Amniotic epithelial cell (primary cell): ENCODE data around the gene TEF.
"Not testable (repeated sequence)": the region's sequence is repeated elsewhere in the genome, so short reads cannot be mapped to it uniquely, and the experiment has no call there.

Experiments
- DNase-seq: peaks from one replicate; pipeline ENCODE4 v3.0.0-alpha.2; 2010; ENCODE audit warnings: low read depth

Gene TEF

DNA sequence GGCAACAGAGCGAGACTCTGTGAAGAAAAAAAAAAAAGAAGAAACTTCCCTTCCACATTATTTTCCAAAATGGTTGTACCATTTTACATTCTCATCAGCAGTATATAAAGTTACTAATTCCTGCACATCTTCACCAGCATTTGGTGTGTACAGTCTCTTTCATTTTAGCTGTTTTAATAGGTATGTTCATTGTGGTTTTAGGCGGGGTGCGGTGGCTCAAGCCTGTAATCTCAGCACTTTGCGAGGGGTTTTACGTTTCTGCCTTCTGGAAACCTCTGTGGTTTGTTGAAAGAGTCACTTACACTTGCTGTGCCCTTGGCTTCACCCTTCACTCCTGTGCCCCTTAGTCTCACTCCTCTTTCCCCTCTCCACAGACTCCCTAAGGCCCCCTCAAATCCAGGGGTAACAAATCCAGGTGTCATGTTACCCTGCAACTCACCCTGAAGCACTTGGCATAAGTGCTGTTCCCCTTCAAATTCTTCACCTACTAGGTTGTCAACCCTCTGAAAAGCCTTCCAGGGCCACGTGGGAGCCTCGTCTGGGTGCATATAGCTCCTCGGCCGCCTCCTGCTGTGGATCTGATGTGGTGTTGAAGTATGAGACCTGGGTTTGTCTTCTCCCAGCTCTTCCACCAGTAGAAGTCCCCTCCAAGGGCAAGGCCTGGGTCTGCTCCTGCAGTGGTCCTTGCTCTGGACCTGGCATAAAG lies 44.1 kb downstream of the TEF start:
- DNase-seq, result no peak

DNA sequence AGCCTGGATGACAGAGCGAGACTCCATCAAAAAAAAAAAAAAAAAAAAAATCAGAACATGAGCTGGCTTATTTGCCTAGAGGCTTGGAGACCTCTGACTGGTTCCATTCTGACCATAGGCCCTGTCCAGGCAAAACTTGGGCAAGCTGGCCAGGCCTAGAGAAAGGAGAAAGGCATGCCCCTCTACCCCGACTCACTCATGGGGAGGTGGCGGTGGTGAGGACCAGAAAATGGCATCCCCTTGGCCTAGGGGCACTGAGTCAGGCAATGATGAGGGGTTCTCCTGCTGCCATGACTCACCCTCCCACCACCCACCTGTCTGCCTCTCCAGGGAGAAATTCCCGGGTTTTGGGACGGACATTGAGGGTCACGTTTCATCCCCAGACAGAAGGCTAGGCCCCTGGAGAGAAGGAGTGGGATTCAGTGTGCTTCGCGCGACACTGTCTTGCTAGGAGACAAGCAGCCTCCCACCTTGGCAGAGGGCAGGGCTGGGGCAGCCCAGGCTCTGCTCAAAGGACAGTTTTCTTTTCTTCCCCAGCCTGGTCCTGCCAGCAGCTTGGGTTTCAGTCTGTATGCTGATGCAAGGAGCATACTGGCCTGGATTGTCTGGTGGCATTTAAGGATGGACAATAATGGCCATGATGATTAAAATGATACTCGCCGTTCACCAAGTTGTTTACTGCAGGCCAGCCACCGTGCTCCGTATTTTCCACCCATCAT lies 47.6 kb downstream of the TEF start:
- no peak for DNase-seq

DNA sequence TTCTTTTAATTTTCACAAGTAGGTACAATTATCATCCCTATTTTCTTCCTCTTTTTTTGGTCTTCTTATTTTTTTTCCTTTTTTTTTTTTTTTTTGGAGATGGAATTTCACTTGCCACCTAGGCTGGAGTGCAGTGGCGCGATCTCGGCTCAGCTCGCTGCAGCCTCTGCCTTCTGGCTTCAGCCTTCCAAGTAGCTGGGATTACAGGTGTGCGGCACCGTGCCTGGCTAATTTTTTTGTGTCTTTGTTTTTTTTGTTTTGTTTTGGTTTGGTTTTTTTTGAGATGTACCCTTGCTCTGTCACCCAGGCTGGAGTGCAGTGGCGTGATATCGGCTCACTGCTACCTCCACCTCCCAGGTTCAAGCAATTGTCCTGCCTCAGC lies 48.2 kb downstream of the TEF start:
- DNase-seq, result no peak

DNA sequence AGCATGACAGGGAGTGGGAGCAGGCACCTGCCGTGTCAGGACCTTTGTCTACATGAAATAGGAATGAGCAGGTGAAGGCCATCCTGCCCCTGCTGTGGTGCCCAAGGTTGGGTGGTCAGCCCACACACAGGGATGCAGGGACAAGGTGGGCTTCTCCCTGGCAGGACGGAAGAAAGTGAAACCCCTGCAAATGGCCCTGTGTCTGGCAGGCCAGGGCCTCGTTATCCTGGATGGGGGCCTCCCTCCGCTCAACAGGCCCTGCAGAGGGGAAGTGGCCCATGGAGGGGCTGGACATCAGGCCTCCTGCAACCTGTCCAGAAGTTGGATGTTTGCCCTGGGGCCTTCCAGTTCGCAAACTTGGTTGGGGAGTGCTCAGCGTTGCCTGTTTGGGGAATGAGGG lies 49.9 kb downstream of the TEF start:
- no peak for DNase-seq

DNA sequence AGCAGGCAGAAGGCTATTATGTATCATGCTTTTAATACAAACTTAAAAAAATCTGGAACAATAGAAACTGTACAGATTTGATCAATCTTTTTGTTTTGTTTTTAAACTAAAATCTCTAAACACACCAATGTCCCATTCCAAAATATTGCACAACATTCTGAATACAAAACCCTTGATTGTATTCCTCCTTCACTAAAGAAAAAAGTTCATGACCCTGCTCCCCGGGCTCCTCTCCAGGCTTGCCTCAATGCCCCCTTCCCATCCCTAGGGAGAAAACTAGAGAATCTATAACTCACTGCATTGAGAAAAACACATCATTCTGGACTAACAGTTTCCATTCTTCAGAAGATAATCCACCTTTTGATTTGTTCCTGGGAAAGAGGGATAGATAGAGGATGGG lies 51.7 kb downstream of the TEF start:
- not testable (repeated sequence) for DNase-seq

GRCh38 chr22:41434361-41435003 lies 52.7 kb downstream of the TEF start:
- not testable (repeated sequence) for DNase-seq

DNA sequence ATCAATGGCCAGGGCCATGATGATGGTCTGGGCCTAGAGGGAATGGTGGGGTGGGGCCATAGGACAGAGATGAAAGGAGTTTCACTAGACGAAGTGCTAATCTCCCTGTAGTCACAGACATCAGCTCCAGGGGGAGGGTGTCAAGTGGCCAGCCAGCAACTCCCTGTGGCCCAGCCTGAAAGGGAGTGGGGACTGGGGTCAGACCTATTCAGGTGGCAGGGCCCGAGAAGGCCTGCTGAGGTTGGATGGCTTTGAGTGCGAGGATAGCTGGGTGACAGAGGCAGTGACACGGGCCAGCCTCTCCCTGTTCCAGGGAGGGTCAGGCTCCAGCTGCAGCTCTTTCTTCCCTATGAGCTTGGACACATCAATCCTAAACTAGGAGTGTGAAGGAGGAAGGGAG lies 53.8 kb downstream of the TEF start:
- DNase-seq, result no peak

DNA sequence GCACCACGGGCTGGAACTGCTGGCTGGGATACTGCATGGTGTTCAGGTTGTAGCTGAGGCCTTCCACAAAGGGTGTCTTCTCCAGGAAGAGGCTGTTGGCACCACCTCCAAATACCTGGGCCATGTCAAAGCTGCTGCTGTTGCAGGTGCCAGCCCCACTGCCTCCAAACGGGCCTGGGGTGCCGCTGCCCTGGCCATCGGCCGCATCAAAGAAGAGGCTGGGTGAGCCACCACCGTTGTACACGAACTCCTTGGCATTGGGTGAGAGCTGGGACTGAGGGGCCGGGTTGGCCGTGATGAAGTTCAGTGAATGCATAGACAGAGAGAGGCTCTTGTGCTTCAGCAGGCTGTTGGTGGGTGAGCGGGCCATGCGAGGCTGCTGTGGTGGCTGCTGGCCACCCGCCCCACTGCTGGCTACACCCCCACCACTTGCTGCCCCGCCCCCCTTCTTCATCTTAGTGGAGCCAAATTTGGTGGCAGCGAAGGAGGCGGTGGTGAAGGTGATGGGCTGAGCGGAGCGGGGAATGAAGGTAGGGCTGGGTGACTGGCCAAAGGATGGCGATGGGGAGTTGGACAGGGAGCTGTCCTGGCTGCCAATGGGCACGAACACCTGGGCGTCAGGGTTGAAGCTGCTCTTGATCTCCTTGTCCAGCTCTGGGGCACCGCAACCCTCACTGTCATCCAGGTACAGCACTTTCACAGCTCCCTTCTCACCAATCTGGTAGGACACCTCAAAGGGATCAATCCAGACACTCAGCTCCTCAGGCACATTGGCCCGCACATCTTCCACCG lies 54.8 kb downstream of the TEF start:
- no peak for DNase-seq

DNA sequence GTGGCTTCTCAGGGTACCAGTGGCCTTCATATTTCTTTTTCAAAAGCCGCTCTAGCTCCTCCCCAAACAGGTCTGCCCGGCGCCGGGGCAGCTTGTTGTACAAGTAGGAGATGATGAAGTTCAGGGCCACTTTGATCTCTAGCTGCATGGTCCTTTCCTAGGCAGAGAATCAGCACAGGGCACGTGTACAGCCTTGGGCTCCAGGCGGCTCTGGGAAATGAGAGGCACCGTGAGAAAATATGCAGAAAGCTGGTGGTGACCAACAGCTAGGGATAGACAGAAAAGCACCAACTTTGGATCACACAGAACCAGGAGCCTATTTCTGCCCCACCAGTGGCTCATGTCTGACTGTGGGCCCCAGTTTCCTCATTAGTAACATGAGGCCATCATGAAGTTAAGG lies 55.5 kb downstream of the TEF start:
- no peak for DNase-seq

DNA sequence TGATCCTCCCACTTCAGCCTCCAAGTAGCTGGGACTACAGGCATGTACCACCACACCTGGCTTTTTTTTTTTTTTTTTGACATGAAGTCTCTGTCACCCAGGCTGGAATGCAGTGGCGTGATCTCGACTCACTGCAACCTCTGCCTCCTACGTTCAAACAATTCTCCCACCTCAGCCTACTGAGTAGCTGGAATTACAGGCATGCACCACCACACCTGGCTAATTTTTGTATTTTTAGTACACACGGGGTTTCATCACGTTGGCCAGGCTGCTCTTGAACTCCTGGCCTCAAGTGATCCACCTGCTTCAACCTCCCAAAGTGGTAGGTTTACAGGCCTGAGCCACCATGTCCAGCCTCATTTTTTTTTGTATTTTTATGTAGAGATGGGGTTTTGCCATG lies 58.8 kb downstream of the TEF start:
- not testable (repeated sequence) for DNase-seq

DNA sequence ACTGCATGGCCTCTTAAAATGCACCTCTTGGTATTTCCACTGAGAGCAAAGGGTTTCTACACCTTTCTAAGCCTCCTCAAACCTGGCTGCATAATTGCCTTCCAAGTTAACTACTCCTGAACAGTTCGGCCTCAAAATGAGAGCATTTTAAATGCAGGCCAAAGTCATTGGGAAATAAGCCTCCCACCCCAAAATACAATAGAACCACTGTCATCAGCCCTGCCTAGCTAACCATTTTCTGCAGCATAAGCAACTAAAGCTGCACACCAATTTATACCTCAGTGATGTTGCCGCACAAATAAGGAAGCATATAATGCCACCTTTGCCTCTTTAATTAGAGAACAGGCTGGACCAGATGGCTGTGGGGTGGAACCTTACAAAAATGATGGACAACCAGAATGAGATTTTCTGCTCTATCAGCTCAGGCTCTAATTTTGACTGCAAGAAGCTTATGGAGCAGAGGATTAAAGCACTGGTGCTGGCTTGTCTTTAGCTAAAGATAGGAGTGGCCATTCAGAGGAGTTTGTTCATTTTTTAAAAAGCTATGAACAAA lies 60.6 kb downstream of the TEF start:
- DNase-seq, result no peak

DNA sequence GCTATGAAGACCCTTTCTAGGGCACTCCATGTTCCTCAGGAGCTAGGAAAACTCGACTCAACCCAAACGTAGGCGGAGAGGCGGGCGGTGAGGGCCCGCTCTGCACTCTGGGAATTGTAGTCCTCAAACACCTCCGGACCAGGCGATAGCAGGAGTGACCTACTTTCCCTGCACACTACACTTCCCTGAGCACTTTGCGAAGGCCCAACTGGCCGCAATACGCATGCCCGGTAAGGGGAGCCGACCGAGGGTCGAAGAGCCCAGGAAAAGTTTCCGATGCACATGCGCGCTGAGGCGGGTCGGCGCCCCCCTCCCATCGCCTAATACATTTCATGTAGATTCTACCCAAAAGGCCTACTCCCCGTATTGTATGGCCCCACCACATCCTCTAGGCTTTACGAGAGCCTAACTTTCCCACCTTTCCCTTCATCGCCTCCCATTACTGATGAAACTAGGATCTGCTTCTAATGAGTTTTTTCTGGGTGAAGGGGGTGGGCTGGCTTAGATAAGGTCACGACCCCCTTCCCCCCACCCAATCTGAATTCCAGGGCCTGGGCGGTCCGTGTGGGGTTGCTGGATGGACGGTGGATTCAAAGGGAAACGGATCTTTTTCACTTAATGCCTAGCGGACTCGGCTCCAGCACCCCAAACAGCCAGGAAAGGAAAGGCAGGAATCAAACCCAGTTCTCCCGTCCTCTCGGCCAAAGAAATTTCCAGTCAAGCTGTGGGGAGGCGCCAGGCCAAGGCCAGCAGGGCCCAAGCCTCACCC lies 62.8 kb downstream of the TEF start:
- DNase-seq, result peak; percentile 96

GRCh38 chr22:41445129-41446056 lies 63.7 kb downstream of the TEF start:
- DNase-seq, result peak; percentile 61

DNA sequence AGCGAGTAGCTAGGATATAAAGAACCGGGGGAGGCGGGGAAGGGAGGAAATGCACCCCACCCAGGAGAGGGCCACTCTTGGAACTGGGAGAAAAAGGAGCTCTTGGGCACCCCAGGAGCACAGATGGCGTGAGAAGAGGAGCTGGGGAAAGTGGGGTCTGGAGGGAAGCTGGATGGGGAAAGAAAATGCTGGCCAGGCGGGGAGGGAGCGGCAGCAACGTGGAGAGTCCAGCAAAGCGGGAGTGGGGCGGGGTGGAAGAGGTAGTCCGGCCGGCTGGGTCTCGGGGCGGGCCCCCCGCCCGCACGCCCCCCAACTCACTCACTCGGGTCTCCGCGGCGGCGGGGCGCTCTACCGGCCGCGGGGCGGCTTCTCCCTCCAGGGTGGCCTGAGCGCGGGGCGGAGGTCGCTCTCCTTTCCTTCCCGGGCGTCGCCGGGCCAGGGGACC lies 64.3 kb downstream of the TEF start:
- DNase-seq, result no peak

GRCh38 chr22:41446639-41447434 lies 65.1 kb downstream of the TEF start, which contains the start of gene TOB2:
TOB2 (minus strand) TSS chr22:41446801; CDS start chr22:41437345, 9,456 bp downstream.
- peak; percentile 94 for DNase-seq

GRCh38 chr22:41447435-41448188 lies 65.9 kb downstream of the TEF start:
- peak; percentile 57 for DNase-seq

DNA sequence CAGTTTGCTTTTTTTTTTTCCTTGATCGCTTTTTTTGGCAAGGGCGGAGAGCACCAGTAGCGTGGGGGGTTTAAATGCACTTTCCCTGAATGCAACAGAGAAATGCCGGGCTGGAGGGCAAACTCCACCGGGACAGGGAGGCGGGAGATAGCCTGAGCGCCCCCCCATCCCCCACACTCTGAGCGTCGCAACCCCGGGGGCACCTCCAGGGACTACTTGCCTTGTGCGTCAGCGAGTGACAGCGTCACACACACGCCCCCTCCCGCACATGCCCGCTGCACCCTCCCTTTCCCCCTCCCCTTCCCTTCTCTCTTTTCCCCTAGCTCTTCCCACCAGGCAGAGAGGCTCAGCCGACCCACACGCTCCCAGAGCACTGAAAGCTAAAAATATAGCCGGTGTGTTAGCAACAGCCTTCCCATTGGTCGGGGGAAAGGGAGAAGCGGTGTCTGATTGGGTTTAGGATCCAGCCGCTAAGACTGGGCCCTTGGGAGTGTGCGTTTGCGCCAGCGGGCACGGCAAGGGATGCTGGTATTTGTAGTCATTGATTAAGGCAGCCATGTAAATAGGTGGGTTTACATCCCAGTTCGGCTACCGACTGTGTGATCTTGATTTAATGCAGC lies 66.6 kb downstream of the TEF start:
- DNase-seq, result peak; percentile 100
